Thoracic aorta (tissue), 2 donors: ENCODE results near the gene SEC24C. TPM values are rescaled to one million over a fixed set of nuclear protein-coding genes. Genes with fewer than 3 reads are reported as not detected.
"Not testable (repeated sequence)": the region's sequence is repeated elsewhere in the genome, so short reads cannot be mapped to it uniquely, and the experiment has no call there.

Experiments
- ATAC-seq: fragments of 150-250 bp; one replicate; pipeline ENCODE4 v1.8.0; 2017; ENCODE audit warnings: low read depth; ENCODE audit not compliant: insufficient number of reproducible peaks, low FRiP score
- DNase-seq: peaks from one replicate; pipeline ENCODE4 v3.0.0-alpha.2; 2020; ENCODE audit warnings: low spot score
- H3K27ac ChIP-seq, 2 donors: fragments of 200-600 bp; sonication (generic); 1 replicate in 1 of 2; 2 replicates in 1 of 2; pipeline ENCODE4 v1.5.1; 2016; ENCODE audit warnings: mild to moderate bottlenecking in 2 of 2, moderate library complexity in 2 of 2
- H3K27me3 ChIP-seq: fragments of 200-600 bp; sonication (generic); replicated peaks from 2 replicates; pipeline ENCODE4 v1.6.0; 2016; ENCODE audit warnings: mild to moderate bottlenecking; ENCODE audit not compliant: insufficient read depth
- H3K36me3 ChIP-seq: fragments of 200-600 bp; sonication (generic); one replicate; pipeline ENCODE4 v1.5.1; 2016
- H3K4me1 ChIP-seq, 2 donors: fragments of 200-600 bp; sonication (generic); 1 replicate in 1 of 2; 2 replicates in 1 of 2; pipeline versions ENCODE4 v1.5.1 to v1.6.0; 2016; ENCODE audit warnings: low read depth in 2 of 2, mild to moderate bottlenecking in 1 of 2; ENCODE audit not compliant: control insufficient read depth in 1 of 2
- H3K4me3 ChIP-seq: fragments of 200-600 bp; sonication (generic); 2 replicates; pipeline ENCODE4 v1.5.1; 2016; ENCODE audit warnings: mild to moderate bottlenecking
- H3K9me3 ChIP-seq: fragments of 200-600 bp; sonication (generic); 2 replicates; pipeline ENCODE4 v1.5.1; 2016
- total RNA-seq, 2 donors: library from RNA; depleted of rRNA; stranded (reverse); fragments of >200 nt; gene quantifications; one replicate each; pipeline versions ENCODE4 v1.1.0 to v1.2.3, GENCODE V29; 2016
- TF ChIP-seq, protein P1 (sequence below): fragments of 200-600 bp; sonication (generic); IDR thresholded peaks from one replicate; pipeline ENCODE4 v1.5.1; 2019; ENCODE audit warnings: antibody characterized with exemption

SEC24C gene
- 10 to 100 TPM; 55.7 to 80.1 TPM for total RNA-seq

DNA sequence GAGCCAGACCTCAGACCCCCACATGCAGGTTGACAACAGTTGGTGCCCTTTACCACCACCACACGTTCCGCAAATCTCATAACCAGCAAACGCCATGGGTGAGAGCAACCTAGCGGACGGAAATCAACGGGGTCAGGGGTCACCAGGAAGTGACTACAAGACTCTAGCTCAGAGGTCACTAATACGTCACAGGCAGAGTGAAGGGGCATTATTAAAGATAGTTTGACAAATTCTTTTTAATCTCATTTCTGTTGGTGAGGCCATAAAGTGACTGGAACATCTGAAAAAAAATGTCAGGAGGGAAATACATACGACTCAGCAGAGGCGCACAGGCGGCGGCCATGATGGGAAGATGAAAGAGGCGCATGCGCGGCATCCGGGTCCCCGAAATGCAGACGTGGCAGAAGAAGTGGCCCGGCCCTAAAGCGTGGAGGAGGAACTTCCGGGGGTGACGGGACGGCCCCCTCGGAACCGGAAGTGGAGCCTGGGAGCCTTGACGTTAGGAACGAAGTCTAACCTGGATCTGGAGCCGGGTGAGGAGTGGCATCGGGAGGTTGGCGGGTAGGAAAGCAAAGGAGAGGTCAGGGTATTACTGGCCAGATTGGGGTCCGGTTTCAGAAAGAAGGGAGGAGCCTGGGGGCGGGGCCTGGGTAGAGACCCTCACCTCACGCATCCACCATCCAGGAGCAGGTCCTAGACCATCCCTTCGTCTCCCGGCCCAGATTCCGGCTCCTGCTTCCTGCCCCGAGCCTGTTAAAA lies at the start of gene SEC24C:
Gene SEC24C (plus strand): TSS at position 468 of the 759 bp plus-strand sequence. CDS start 2,461 bp downstream, outside the sequence.
- H3K27ac ChIP-seq = peak within 1 kb of the TSS; percentile 89 to 97
- H3K27me3 ChIP-seq = no peaks in the 10 kb centered on the region
- H3K4me3 ChIP-seq = peak within 1 kb of the TSS; percentile 80
- peaks cover 20 to 44% of the 10 kb centered on the region in 2 donors for H3K4me1 ChIP-seq
- ATAC-seq (peak; percentile 79), DNase-seq (peak; percentile 82)
- TF ChIP-seq, protein P1, sequence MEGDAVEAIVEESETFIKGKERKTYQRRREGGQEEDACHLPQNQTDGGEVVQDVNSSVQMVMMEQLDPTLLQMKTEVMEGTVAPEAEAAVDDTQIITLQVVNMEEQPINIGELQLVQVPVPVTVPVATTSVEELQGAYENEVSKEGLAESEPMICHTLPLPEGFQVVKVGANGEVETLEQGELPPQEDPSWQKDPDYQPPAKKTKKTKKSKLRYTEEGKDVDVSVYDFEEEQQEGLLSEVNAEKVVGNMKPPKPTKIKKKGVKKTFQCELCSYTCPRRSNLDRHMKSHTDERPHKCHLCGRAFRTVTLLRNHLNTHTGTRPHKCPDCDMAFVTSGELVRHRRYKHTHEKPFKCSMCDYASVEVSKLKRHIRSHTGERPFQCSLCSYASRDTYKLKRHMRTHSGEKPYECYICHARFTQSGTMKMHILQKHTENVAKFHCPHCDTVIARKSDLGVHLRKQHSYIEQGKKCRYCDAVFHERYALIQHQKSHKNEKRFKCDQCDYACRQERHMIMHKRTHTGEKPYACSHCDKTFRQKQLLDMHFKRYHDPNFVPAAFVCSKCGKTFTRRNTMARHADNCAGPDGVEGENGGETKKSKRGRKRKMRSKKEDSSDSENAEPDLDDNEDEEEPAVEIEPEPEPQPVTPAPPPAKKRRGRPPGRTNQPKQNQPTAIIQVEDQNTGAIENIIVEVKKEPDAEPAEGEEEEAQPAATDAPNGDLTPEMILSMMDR = no peak
- H3K36me3 ChIP-seq = peaks cover 10% of the 10 kb centered on the region
- H3K9me3 ChIP-seq = no peaks in the 10 kb centered on the region

DNA sequence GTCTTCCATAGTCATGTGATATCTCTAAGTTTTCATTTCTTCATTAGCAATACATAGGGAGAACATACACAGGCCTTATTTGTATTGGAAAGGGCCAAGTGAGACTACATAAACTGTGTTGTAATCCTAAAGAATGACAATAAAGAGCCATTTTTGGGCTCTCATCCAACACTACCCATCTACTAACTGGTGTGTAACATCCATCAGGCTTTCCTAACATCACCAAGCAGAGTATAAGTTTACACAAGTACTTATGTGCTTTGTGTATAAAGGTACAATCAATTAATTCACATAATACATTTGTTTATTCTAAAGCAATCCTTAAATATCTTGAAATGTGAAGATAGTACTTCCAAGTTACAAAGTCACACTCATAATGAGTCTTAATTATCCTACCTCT lies 48.9 kb upstream of the SEC24C start:
- not testable (repeated sequence) for H3K9me3 ChIP-seq, ATAC-seq, H3K4me3 ChIP-seq, H3K27ac ChIP-seq, H3K36me3 ChIP-seq, DNase-seq, H3K27me3 ChIP-seq, H3K4me1 ChIP-seq

- H3K9me3 ChIP-seq, H3K27me3 ChIP-seq, DNase-seq, H3K27ac ChIP-seq, ATAC-seq, H3K4me1 ChIP-seq, H3K4me3 ChIP-seq, H3K36me3 ChIP-seq: not testable (repeated sequence)
These were observed 46.5 kb upstream of the SEC24C start, which contains the start of gene AGAP5 for GRCh38 chr10:73697675-73698159. AGAP5 (minus strand) TSS chr10:73698109; CDS start chr10:73697755, 354 bp downstream.

- H3K36me3 ChIP-seq, H3K4me1 ChIP-seq, H3K4me3 ChIP-seq, DNase-seq, H3K9me3 ChIP-seq, H3K27ac ChIP-seq, H3K27me3 ChIP-seq, ATAC-seq: not testable (repeated sequence)
These were observed 45.4 kb upstream of the SEC24C start for GRCh38 chr10:73698819-73699218.

DNA sequence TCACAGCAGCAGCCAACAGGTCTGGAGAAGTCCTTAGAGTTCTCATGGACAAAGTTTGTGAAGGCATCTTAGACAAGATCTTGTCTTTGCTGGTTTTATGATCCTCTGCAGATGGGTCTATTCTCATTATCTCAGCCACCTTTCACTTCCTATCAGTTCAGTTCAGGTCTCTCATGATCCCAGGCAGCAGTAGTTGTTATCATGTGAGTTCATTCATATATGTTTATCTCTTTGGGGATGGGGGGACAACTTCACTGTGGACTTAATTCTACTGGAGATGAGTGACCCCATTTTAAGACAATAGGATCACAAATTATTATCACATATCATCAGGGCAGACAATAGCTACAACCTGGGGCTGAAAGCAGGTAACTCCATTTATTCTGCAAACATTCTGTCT lies 40.2 kb upstream of the SEC24C start:
- H3K27me3 ChIP-seq, H3K9me3 ChIP-seq, H3K4me1 ChIP-seq, H3K27ac ChIP-seq, DNase-seq, H3K36me3 ChIP-seq, H3K4me3 ChIP-seq, ATAC-seq: not testable (repeated sequence)

- not testable (repeated sequence) for H3K27me3 ChIP-seq, H3K27ac ChIP-seq, H3K36me3 ChIP-seq, H3K4me1 ChIP-seq, H3K4me3 ChIP-seq, H3K9me3 ChIP-seq, ATAC-seq, DNase-seq
These were observed 38.6 kb upstream of the SEC24C start for GRCh38 chr10:73705506-73706072.

DNA sequence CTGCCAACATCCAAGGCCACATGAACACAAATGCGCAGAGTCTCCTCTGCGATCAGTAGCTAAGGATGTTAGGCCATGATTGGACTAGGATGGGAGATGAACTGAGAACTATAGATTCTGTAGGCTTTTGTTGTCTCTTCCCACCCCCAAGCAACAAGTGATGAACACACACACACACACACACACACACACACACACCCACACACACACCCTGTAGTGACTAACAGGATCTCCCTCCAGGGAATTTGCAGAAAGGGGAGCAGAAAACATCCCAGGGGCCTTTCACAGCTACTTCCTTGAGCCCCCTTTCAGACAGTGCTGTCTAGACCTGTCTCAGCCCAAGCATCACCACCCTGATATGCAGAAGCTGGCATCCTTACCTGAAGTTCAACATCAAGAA lies 37.7 kb upstream of the SEC24C start:
- H3K27me3 ChIP-seq, H3K36me3 ChIP-seq, H3K4me1 ChIP-seq, H3K27ac ChIP-seq, DNase-seq, ATAC-seq, H3K9me3 ChIP-seq, H3K4me3 ChIP-seq: not testable (repeated sequence)

DNA sequence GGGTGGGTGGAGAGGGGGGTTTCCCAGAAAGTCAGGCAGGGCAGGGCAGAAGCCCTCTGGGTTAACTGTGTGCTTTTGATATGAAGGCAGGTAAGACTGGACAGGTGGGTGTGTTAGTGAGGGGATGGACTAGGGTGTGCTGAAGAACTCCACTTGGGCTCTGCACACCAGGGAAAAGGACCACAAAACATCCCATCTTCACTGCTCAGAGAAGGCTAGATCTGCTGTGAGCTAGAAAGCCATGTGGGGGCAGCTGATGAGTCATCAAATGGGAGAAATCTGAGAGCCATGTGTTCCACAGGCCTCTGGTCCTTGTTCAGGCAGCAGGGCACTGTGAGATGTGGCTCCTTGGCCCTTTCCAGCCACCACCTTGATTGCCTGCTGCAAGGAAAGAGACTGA lies 36.5 kb upstream of the SEC24C start:
- not testable (repeated sequence) for DNase-seq, H3K4me1 ChIP-seq, ATAC-seq, H3K27me3 ChIP-seq, H3K9me3 ChIP-seq, H3K4me3 ChIP-seq, H3K27ac ChIP-seq, H3K36me3 ChIP-seq

GRCh38 chr10:73708122-73708521 lies 36.0 kb upstream of the SEC24C start:
- not testable (repeated sequence) for H3K27me3 ChIP-seq, ATAC-seq, H3K4me3 ChIP-seq, H3K4me1 ChIP-seq, H3K36me3 ChIP-seq, H3K27ac ChIP-seq, DNase-seq, H3K9me3 ChIP-seq

DNA sequence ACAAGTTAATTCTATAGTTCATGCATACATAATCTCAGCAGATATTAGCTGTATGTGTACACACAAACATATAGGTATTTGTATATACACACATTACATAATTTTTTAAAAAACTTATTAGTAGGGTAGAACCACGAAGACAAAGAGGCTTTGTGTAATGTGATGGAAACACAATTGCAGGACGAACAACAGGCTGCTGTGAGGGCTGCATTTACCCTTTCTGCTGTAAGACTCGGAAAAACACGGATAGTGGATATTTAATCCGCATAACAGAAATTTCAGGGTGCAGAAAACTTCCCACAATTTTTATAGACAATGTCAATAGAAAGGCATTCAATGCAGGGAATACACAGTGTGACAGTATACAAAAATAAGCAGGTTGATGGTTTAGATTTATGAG lies 32.5 kb upstream of the SEC24C start:
- peaks cover 16% of the 10 kb centered on the region for H3K36me3 ChIP-seq
- not testable (repeated sequence) for ATAC-seq, H3K27ac ChIP-seq, H3K27me3 ChIP-seq, H3K4me3 ChIP-seq, DNase-seq, H3K4me1 ChIP-seq, H3K9me3 ChIP-seq

DNA sequence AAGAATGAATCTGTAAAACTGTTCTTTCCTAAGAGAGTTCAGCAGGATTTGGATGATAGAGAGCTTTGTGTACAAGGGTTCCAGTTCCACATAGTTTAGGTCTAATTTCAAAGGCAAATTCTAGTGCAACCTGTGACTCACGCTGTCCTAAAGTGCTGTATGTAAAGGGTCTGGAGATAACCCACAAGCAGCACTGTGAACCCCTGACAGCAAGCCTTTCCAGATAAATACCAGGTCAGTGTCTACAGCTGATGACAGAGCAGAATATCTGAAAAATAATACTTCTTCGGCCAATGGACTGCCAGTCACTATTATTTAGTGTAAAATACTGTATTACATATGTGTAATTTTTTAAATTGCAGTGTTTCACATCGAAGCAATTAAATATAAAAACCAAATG lies 30.3 kb upstream of the SEC24C start:
- not testable (repeated sequence) for H3K4me1 ChIP-seq, H3K9me3 ChIP-seq, ATAC-seq, H3K27ac ChIP-seq, DNase-seq, H3K4me3 ChIP-seq, H3K27me3 ChIP-seq
- peaks cover 30% of the 10 kb centered on the region for H3K36me3 ChIP-seq
